Measurements from ENCODE around the gene GPC1.

- TF ChIP-seq POLR2A (IDR thresholded peaks at IDR 0.05), result no peak
- no peak for TF ChIP-seq CTCF (IDR thresholded peaks at IDR 0.05)
Measured at GRCh38 chr2:240491483-240491882, 56.0 kb downstream of the GPC1 start.

All from uterus (tissue), 2 donors.